Erythroblast (primary cell): Measurements from ENCODE around the gene ANKRD13B.

ENCODE experiments used
- GATA1 ChIP-seq: IDR thresholded peaks from 2 replicates; pipeline ENCODE4 v1.6.1; 2011; ENCODE audit warnings: low read depth, mild to moderate bottlenecking, control low read depth, low read length, moderate library complexity
- POLR2A ChIP-seq: IDR thresholded peaks from 2 replicates; pipeline ENCODE4 v1.6.1; 2011; ENCODE audit warnings: mild to moderate bottlenecking, low read length

GRCh38 chr17:29593591-29594518 lies 923 bp downstream of the ANKRD13B start:
- TF ChIP-seq POLR2A (no peak), GATA1 (no peak)
